Measurements from ENCODE around the gene UNC93A. TPM values are rescaled to one million over a fixed set of nuclear protein-coding genes. Genes with fewer than 3 reads are reported as not detected.
"Not testable (repeated sequence)": the region's sequence is repeated elsewhere in the genome, so short reads cannot be mapped to it uniquely, and the experiment has no call there.

The UNC93A gene
- total RNA-seq, 4 donors from 2014 or later, result not detected

- no peaks in the 10 kb centered on the region for H3K4me1 ChIP-seq
- no peaks in the 10 kb centered on the region for H3K36me3 ChIP-seq
- H3K4me3 ChIP-seq (replicated peaks in 1 of 3), result no peak overlapping the region
- no peaks in the 10 kb centered on the region for H3K9me3 ChIP-seq
- 83 to 90% methylated on average over 1 to 3 of the region's 3 CpGs for WGBS, 2 donors
- no peak for TF ChIP-seq CTCF (IDR thresholded peaks at IDR 0.05)
- TF ChIP-seq POLR2A (IDR thresholded peaks at IDR 0.05), result no peak
- H3K27ac ChIP-seq, result no peak overlapping the region
- intact Hi-C loops (cut with DNase I), result no loop called here
- no peak for DNase-seq
- H3K27me3 ChIP-seq, result no peaks in the 10 kb centered on the region
These were observed 32.5 kb upstream of the UNC93A start for GRCh38 chr6:167258646-167259045.

GRCh38 chr6:167266057-167266829 lies 24.9 kb upstream of the UNC93A start:
- 61 to 68% methylated on average over 5 to 7 of the region's 24 CpGs for WGBS, 2 donors
- H3K27me3 ChIP-seq; H3K27ac ChIP-seq; H3K36me3 ChIP-seq; H3K4me1 ChIP-seq; intact Hi-C loops (cut with DNase I); H3K4me3 ChIP-seq (replicated peaks in 1 of 3); H3K9me3 ChIP-seq: not testable (repeated sequence)
- DNase-seq, result peak in 1 of 2 donors; percentile 18

- intact Hi-C loops (cut with DNase I), result no loop called here
- Histone ChIP-seq H3K9me3 (no peaks in the 10 kb centered on the region), H3K36me3 (no peaks in the 10 kb centered on the region), H3K4me1 (no peaks in the 10 kb centered on the region), H3K4me3 (replicated peaks in 1 of 3) (no peak overlapping the region), H3K27me3 (no peaks in the 10 kb centered on the region), H3K27ac (no peak overlapping the region)
- DNase-seq, result no peak
- WGBS, 2 donors, result 80 to 91% methylated on average over 19 to 21 of the region's 21 CpGs
- TF ChIP-seq POLR2A (IDR thresholded peaks at IDR 0.05), result no peak
- TF ChIP-seq CTCF (IDR thresholded peaks at IDR 0.05), result no peak
These were observed 24.1 kb upstream of the UNC93A start for GRCh38 chr6:167266830-167267555.

- intact Hi-C loops (cut with DNase I); H3K4me3 ChIP-seq (replicated peaks in 1 of 3); DNase-seq; H3K27ac ChIP-seq; H3K9me3 ChIP-seq; H3K27me3 ChIP-seq; H3K4me1 ChIP-seq; H3K36me3 ChIP-seq: not testable (repeated sequence)
- WGBS, 2 donors, result 69 to 81% methylated on average over 3 of the region's 3 CpGs
These were observed 23.6 kb upstream of the UNC93A start for GRCh38 chr6:167267556-167267898.

GRCh38 chr6:167267921-167268401 lies 23.2 kb upstream of the UNC93A start:
- DNase-seq, result no peak
- Histone ChIP-seq H3K4me3 (replicated peaks in 1 of 3) (no peak overlapping the region), H3K36me3 (no peaks in the 10 kb centered on the region), H3K27me3 (no peaks in the 10 kb centered on the region), H3K9me3 (no peaks in the 10 kb centered on the region), H3K4me1 (no peaks in the 10 kb centered on the region), H3K27ac (no peak overlapping the region)
- no peak for TF ChIP-seq CTCF (IDR thresholded peaks at IDR 0.05)
- no peak for TF ChIP-seq POLR2A (IDR thresholded peaks at IDR 0.05)
- WGBS, 2 donors, result 90 to 96% methylated on average over 8 to 11 of the region's 12 CpGs
- intact Hi-C loops (cut with DNase I), result no loop called here

- Histone ChIP-seq H3K4me1 (no peaks in the 10 kb centered on the region), H3K9me3 (no peaks in the 10 kb centered on the region), H3K27me3 (no peaks in the 10 kb centered on the region), H3K27ac (no peak overlapping the region), H3K36me3 (no peaks in the 10 kb centered on the region), H3K4me3 (replicated peaks in 1 of 3) (no peak overlapping the region)
- 69 to 77% methylated on average over 20 of the region's 20 CpGs for WGBS, 2 donors
- intact Hi-C loops (cut with DNase I), result no loop called here
- DNase-seq, result peak in 1 of 2 donors; percentile 10
- TF ChIP-seq POLR2A (IDR thresholded peaks at IDR 0.05) (no peak), CTCF (IDR thresholded peaks at IDR 0.05) (no peak)
These were observed 22.3 kb upstream of the UNC93A start for GRCh38 chr6:167268683-167269280.
